H1 (cell line): ENCODE measurements around the gene SLC12A6. TPM values are rescaled to one million over a fixed set of nuclear protein-coding genes. Genes with fewer than 3 reads are reported as not detected.

ENCODE experiments used
- CTCF ChIA-PET: fragments of 300-600 bp; sonication (Branson Sonifier 250); formaldehyde crosslinking; loops from one replicate; lab custom pipeline; 2021; ENCODE audit not compliant: partially characterized antibody; lab: Charles Lee
- POLR2A ChIA-PET: fragments of 300-600 bp; sonication (Branson Sonifier 250); formaldehyde crosslinking; loops from one replicate; lab custom pipeline; 2021; ENCODE audit warnings: inconsistent platforms; ENCODE audit not compliant: partially characterized antibody; lab: Charles Lee
- DNase-seq, 2 experiments: peaks; one replicate each; pipeline versions ENCODE4 v3.0.0 to v3.0.0-alpha.2; 2010 to 2022; ENCODE audit warnings: low spot score in 2 of 2, low read depth in 1 of 2, mixed read lengths in 1 of 2
- FAIRE-seq: peaks from 2 replicates; lab custom pipeline; 2011; peaks lifted over from hg19 to GRCh38; lab: Jason Lieb, UNC
- H2AFZ ChIP-seq: 2 replicates; pipeline ENCODE4 v1.8.1; 2012; ENCODE audit warnings: low read length, inconsistent platforms
- H2AK5ac ChIP-seq: 2 replicates; pipeline ENCODE4 v1.6.1; 2013; ENCODE audit warnings: low read depth, low read length
- H2BK120ac ChIP-seq: replicated peaks from 2 replicates; pipeline ENCODE3; 2013; ENCODE audit warnings: low read depth, low read length, inconsistent platforms
- H2BK12ac ChIP-seq: 2 replicates; pipeline ENCODE4 v1.6.1; 2013; ENCODE audit warnings: low read depth, low read length
- H2BK15ac ChIP-seq: 2 replicates; pipeline ENCODE4 v1.6.1; 2013; ENCODE audit warnings: low read length
- H2BK20ac ChIP-seq: 2 replicates; pipeline ENCODE4 v1.6.1; 2013; ENCODE audit warnings: low read length
- H2BK5ac ChIP-seq: 2 replicates; pipeline ENCODE4 v1.6.1; 2013; ENCODE audit warnings: low read depth, low read length
- H3K14ac ChIP-seq: 2 replicates; pipeline ENCODE4 v1.6.1; 2013; ENCODE audit warnings: inconsistent platforms; ENCODE audit not compliant: insufficient read length
- H3K18ac ChIP-seq: 2 replicates; pipeline ENCODE4 v1.6.1; 2013; ENCODE audit warnings: low read length; ENCODE audit errors: extremely low read depth
- H3K23ac ChIP-seq: 2 replicates; pipeline ENCODE4 v1.6.1; 2013; ENCODE audit warnings: inconsistent platforms; ENCODE audit not compliant: insufficient read length
- H3K23me2 ChIP-seq: 2 replicates; pipeline ENCODE4 v1.6.1; 2013; ENCODE audit warnings: low read depth, low read length
- H3K27ac ChIP-seq: 2 replicates; pipeline ENCODE4 v1.6.1; 2011; ENCODE audit warnings: low read depth, low read length, inconsistent platforms
- H3K27me3 ChIP-seq, 4 experiments: replicated peaks in 1 of 4; 1 replicate in 1 of 4; 2 replicates in 3 of 4; pipeline versions ENCODE4 v1.6.1 to v1.8.1; 2011 to 2013; ENCODE audit warnings: low read length in 3 of 4, mild to moderate bottlenecking in 3 of 4, inconsistent platforms in 2 of 4, mixed read lengths in 2 of 4, moderate library complexity in 1 of 4; ENCODE audit not compliant: control insufficient read depth in 3 of 4, insufficient read depth in 3 of 4; ENCODE audit errors: extremely low read depth in 1 of 4
- H3K36me3 ChIP-seq, 4 experiments: 2 replicates each; pipeline versions ENCODE4 v1.6.1 to v1.8.1; 2011 to 2013; ENCODE audit warnings: mild to moderate bottlenecking in 4 of 4, low read length in 3 of 4, moderate library complexity in 2 of 4, control low read depth in 1 of 4, inconsistent platforms in 1 of 4; ENCODE audit not compliant: insufficient read depth in 4 of 4, control insufficient read depth in 2 of 4
- H3K4ac ChIP-seq: replicated peaks from 2 replicates; pipeline ENCODE3; 2013; ENCODE audit warnings: low read length, low read depth, mixed read lengths, inconsistent platforms; ENCODE audit not compliant: insufficient read length
- H3K4me1 ChIP-seq, 4 experiments: replicated peaks in 1 of 4; 1 replicate in 1 of 4; 2 replicates in 3 of 4; pipeline versions ENCODE4 v1.6.1 to v1.8.1; 2011 to 2013; ENCODE audit warnings: low read length in 3 of 4, inconsistent platforms in 2 of 4, mixed read lengths in 1 of 4; ENCODE audit not compliant: insufficient read depth in 4 of 4, control insufficient read depth in 3 of 4
- H3K4me2 ChIP-seq, 2 experiments: 2 replicates each; pipeline versions ENCODE4 v1.6.1 to v1.8.1; 2011 to 2013; ENCODE audit warnings: low read depth in 2 of 2, low read length in 2 of 2, control low read depth in 1 of 2, inconsistent platforms in 1 of 2, mild to moderate bottlenecking in 1 of 2; ENCODE audit not compliant: insufficient read depth in 1 of 2
- H3K4me3 ChIP-seq, 4 experiments: fragments of 200-600, 300-600 bp in 1 of 4; sonication (generic), shearing (Covaris generic), sonication (Bioruptor Twin) in 1 of 4; 2 replicates each; pipeline versions ENCODE4 v1.5.1 to v1.8.1; 2011 to 2016; ENCODE audit warnings: low read length in 4 of 4, low read depth in 3 of 4, control low read depth in 2 of 4, inconsistent platforms in 2 of 4, mild to moderate bottlenecking in 2 of 4, mixed read lengths in 1 of 4, moderate library complexity in 1 of 4; ENCODE audit not compliant: insufficient read depth in 2 of 4; ENCODE audit errors: extremely low read depth in 1 of 4
- H3K56ac ChIP-seq: replicated peaks from 2 replicates; pipeline ENCODE3; 2013; ENCODE audit warnings: low read depth, mild to moderate bottlenecking, mixed read lengths, low read length, inconsistent platforms; ENCODE audit not compliant: insufficient read length
- H3K79me1 ChIP-seq: 2 replicates; pipeline ENCODE4 v1.6.1; 2013; ENCODE audit warnings: low read depth, low read length, control low read depth
- H3K79me2 ChIP-seq, 2 experiments: 2 replicates each; pipeline versions ENCODE4 v1.6.1 to v1.8.1; 2012 to 2013; ENCODE audit warnings: low read length in 2 of 2, mild to moderate bottlenecking in 2 of 2, inconsistent platforms in 1 of 2; ENCODE audit not compliant: insufficient read depth in 2 of 2, control insufficient read depth in 1 of 2
- H3K9ac ChIP-seq, 4 experiments: replicated peaks in 1 of 4; 1 replicate in 1 of 4; 2 replicates in 3 of 4; pipeline versions ENCODE4 v1.6.1 to v1.8.1; 2011 to 2013; ENCODE audit warnings: low read depth in 3 of 4, low read length in 3 of 4, control low read depth in 2 of 4, mild to moderate bottlenecking in 2 of 4, moderate library complexity in 2 of 4, inconsistent platforms in 1 of 4; ENCODE audit errors: extremely low read depth in 1 of 4
- H3K9me3 ChIP-seq, 2 experiments: 2 replicates each; pipeline versions ENCODE4 v1.6.1 to v1.8.1; 2012 to 2013; ENCODE audit warnings: mild to moderate bottlenecking in 2 of 2, moderate library complexity in 2 of 2, control low read depth in 1 of 2, inconsistent platforms in 1 of 2, low read depth in 1 of 2, low read length in 1 of 2, mixed read lengths in 1 of 2; ENCODE audit not compliant: insufficient read depth in 2 of 2
- H4K20me1 ChIP-seq, 2 experiments: replicated peaks in 1 of 2; 2 replicates each; pipeline versions ENCODE3 to v1.8.1; 2011 to 2013; ENCODE audit warnings: inconsistent platforms in 2 of 2, low read length in 2 of 2, mild to moderate bottlenecking in 1 of 2; ENCODE audit not compliant: insufficient read depth in 2 of 2, control insufficient read depth in 1 of 2
- H4K5ac ChIP-seq: 2 replicates; pipeline ENCODE4 v1.6.1; 2013; ENCODE audit warnings: low read length, low read depth, mixed read lengths, inconsistent platforms; ENCODE audit not compliant: insufficient read length
- H4K8ac ChIP-seq: 2 replicates; pipeline ENCODE4 v1.8.0; 2013; ENCODE audit warnings: mild to moderate bottlenecking, moderate library complexity, low read length, inconsistent platforms; ENCODE audit not compliant: insufficient read depth; ENCODE audit errors: extremely low read depth
- H4K91ac ChIP-seq: replicated peaks from 2 replicates; pipeline ENCODE3; 2013; ENCODE audit warnings: low read length, mixed read lengths, inconsistent platforms; ENCODE audit not compliant: insufficient read length
- CBX5 ChIP-seq: fragments of 300-800, 300-1000 bp; sonication (generic); IDR thresholded peaks from 2 replicates; pipeline ENCODE4 v1.7.1; 2016; ENCODE audit warnings: antibody characterized with exemption, low read length, low read depth
- EZH2 ChIP-seq: fragments of 200-600 bp; sonication (generic); IDR thresholded peaks from 2 replicates; pipeline ENCODE4 v1.7.1; 2012; ENCODE audit warnings: low read depth, mild to moderate bottlenecking, moderate library complexity, low read length, inconsistent platforms; ENCODE audit not compliant: severe bottlenecking
- JUN ChIP-seq: IDR thresholded peaks from 2 replicates; pipeline ENCODE4 v1.6.1; 2011; ENCODE audit warnings: low read depth, mild to moderate bottlenecking, improper control_type of control experiment, low read length
- NANOG ChIP-seq: IDR thresholded peaks from 2 replicates; pipeline ENCODE4 v1.6.1; 2011; ENCODE audit warnings: low read length, low read depth, mild to moderate bottlenecking, inconsistent platforms; ENCODE audit not compliant: insufficient read depth, poor library complexity, severe bottlenecking
- PHF8 ChIP-seq: fragments of 200-600 bp; sonication (generic); conservative IDR thresholded peaks from 2 replicates; pipeline ENCODE4 v1.7.1; 2012; ENCODE audit warnings: low read depth, mild to moderate bottlenecking, inconsistent platforms, low read length, moderate library complexity
- POLR2A ChIP-seq, 2 experiments: IDR thresholded peaks; 1 replicate in 1 of 2; 2 replicates in 1 of 2; pipeline ENCODE4 v1.6.1; 2011; ENCODE audit warnings: low read depth in 2 of 2, low read length in 2 of 2, mild to moderate bottlenecking in 2 of 2; ENCODE audit errors: control extremely low read depth in 1 of 2
- POLR2AphosphoS5 ChIP-seq: IDR thresholded peaks from 2 replicates; pipeline ENCODE4 v1.6.1; 2011; ENCODE audit warnings: low read depth, low read length
- RAD21 ChIP-seq, 2 experiments: IDR thresholded peaks in 1 of 2; conservative IDR thresholded peaks in 1 of 2; 2 replicates each; pipeline ENCODE4 v1.6.1; 2011; ENCODE audit warnings: low read depth in 2 of 2, low read length in 2 of 2, improper control_type of control experiment in 1 of 2, inconsistent platforms in 1 of 2, mild to moderate bottlenecking in 1 of 2, moderate library complexity in 1 of 2
- SP1 ChIP-seq: IDR thresholded peaks from 2 replicates; pipeline ENCODE4 v1.6.1; 2011; ENCODE audit warnings: low read depth, low read length
- SUZ12 ChIP-seq: fragments of 200-600 bp; sonication (generic); IDR thresholded peaks from 2 replicates; pipeline ENCODE4 v1.6.1; 2012; ENCODE audit warnings: mild to moderate bottlenecking, inconsistent platforms, low read length, moderate library complexity, mixed read lengths
- WGBS, 2 experiments: shearing (Covaris generic) in 1 of 2; methylation state at CpG; one replicate each; pipeline versions ENCODE4 v1.1.6 to v1.1.7; 2013 to 2015; ENCODE audit warnings: low lambda C conversion rate in 2 of 2, mixed read lengths in 2 of 2, inconsistent platforms in 1 of 2, low coverage in 1 of 2, missing lambda C conversion rate in 1 of 2; ENCODE audit not compliant: insufficient replicate concordance in 2 of 2, insufficient coverage in 1 of 2, insufficient read length in 1 of 2; ENCODE audit errors: extremely low coverage in 1 of 2, missing lambda C conversion rate in 1 of 2; 5-methylcytosine and 5-hydroxymethylcytosine counted together
- polyA plus RNA-seq, 7 experiments: library from polyadenylated mRNA; depleted of rRNA in 3 of 7; stranded (reverse) in 5 of 7; unstranded in 2 of 7; fragments of >200 nt in 5 of 7; fragments of 200-250 nt in 2 of 7; gene quantifications; 1 replicate in 5 of 7; 2 replicates in 1 of 7; 4 replicates in 1 of 7; pipeline versions ENCODE4 v1.2.1 to v1.2.3, GENCODE V29; 2011 to 2013; ENCODE audit warnings: missing spikeins in 2 of 7, mixed read lengths in 2 of 7
- total RNA-seq: library from RNA; stranded (reverse); fragmentation: NEBNext Ultra II Directional; extraction: Animal tissue kit (Norgen Biotek cat#: 25700); gene quantifications from 2 replicates; pipeline ENCODE4 v1.2.1, GENCODE V29; 2021
- TF ChIP-seq, protein P1 (sequence below), 3 experiments: IDR thresholded peaks; 1 replicate in 2 of 3; 2 replicates in 1 of 3; pipeline versions ENCODE4 v1.5.1 to v1.6.1; 2011; ENCODE audit warnings: low read length in 3 of 3, mild to moderate bottlenecking in 3 of 3, inconsistent platforms in 2 of 3, low read depth in 1 of 3, moderate library complexity in 1 of 3; ENCODE audit not compliant: insufficient read depth in 1 of 3; ENCODE audit errors: control extremely low read depth in 1 of 3

The SLC12A6 gene
- total and polyA plus RNA-seq, 2 of the 8 experiments (the other 6 are each of a cell fraction or from before 2014, with no cell fraction given): 9.2 to 11.1 TPM

- no peak overlapping the region for H2BK15ac ChIP-seq
- no peak overlapping the region for H2AK5ac ChIP-seq
- no peaks in the 10 kb centered on the region for H3K9me3 ChIP-seq
- H2BK12ac ChIP-seq: no peak overlapping the region
- WGBS, 2 experiments: 89% methylated on average over 3 of the region's 3 CpGs; no CpG with 5 or more reads in 1 of the 2 experiments
- no peak overlapping the region for H3K27ac ChIP-seq
- H3K4me2 ChIP-seq: no peak overlapping the region
- H3K79me2 ChIP-seq: peaks cover 0 to 3% of the 10 kb centered on the region in 2 experiments; a peak in 1 of 4 replicates
- FAIRE-seq (no peak), DNase-seq (no peak)
- H2BK20ac ChIP-seq: no peak overlapping the region
- H3K79me1 ChIP-seq: 0 out of 2 replicates have a peak, but pooled peaks cover 2% of the 10 kb centered on the region
- H3K14ac ChIP-seq: no peak overlapping the region
- no peak overlapping the region for H3K4me3 ChIP-seq
- no peak overlapping the region for H3K23ac ChIP-seq
- H4K8ac ChIP-seq: no peak overlapping the region
- no peaks in the 10 kb centered on the region for H3K4me1 ChIP-seq
- CTCF ChIA-PET: interaction anchor here (0.6 to 3.3 kb wide), 7 partner anchors 11 to 231 kb away, joined by 3 to 34 read pairs (median 4); partner anchors contain the start of genes NOP10 and NUTM1
- H3K9ac ChIP-seq: no peak overlapping the region
- H2BK120ac ChIP-seq: no peak overlapping the region
- H3K56ac ChIP-seq: no peak overlapping the region
- peaks cover 3 to 4% of the 10 kb centered on the region in 2 experiments for H4K20me1 ChIP-seq
- no peak overlapping the region for H4K91ac ChIP-seq
- no peak overlapping the region for H2BK5ac ChIP-seq
- no peak overlapping the region for H4K5ac ChIP-seq
- no peaks in the 10 kb centered on the region for H3K27me3 ChIP-seq
- H2AFZ ChIP-seq: no peak overlapping the region
- no peak overlapping the region for H3K4ac ChIP-seq
- peaks cover 7 to 49% (median 36%) of the 10 kb centered on the region in 4 experiments for H3K36me3 ChIP-seq
- POLR2A ChIA-PET: interaction anchor here (0.7 to 1.6 kb wide), 3 partner anchors 10 to 21 kb away, joined by 3 to 4 read pairs (median 4); partner anchors contain the start of genes NOP10 and SLC12A6
- H3K18ac ChIP-seq: no peak overlapping the region
- no peaks in the 10 kb centered on the region for H3K23me2 ChIP-seq
- no peak for TF ChIP-seq POLR2AphosphoS5
- TF ChIP-seq SP1: no peak
- no peak for TF ChIP-seq JUN
- TF ChIP-seq SUZ12: no peak
- TF ChIP-seq RAD21 (IDR thresholded peaks at IDR 0.05 in 1 of 2, conservative IDR thresholded peaks at IDR 0.05 in 1 of 2; ENCODE audit: low read depth in 2 of 2, low read length in 2 of 2): no peak
- TF ChIP-seq POLR2A (IDR thresholded peaks at IDR 0.05; ENCODE audit: control extremely low read depth in 1 of 2, low read depth in 2 of 2, low read length in 2 of 2): no peak
- TF ChIP-seq NANOG: no peak
- TF ChIP-seq, protein P1, sequence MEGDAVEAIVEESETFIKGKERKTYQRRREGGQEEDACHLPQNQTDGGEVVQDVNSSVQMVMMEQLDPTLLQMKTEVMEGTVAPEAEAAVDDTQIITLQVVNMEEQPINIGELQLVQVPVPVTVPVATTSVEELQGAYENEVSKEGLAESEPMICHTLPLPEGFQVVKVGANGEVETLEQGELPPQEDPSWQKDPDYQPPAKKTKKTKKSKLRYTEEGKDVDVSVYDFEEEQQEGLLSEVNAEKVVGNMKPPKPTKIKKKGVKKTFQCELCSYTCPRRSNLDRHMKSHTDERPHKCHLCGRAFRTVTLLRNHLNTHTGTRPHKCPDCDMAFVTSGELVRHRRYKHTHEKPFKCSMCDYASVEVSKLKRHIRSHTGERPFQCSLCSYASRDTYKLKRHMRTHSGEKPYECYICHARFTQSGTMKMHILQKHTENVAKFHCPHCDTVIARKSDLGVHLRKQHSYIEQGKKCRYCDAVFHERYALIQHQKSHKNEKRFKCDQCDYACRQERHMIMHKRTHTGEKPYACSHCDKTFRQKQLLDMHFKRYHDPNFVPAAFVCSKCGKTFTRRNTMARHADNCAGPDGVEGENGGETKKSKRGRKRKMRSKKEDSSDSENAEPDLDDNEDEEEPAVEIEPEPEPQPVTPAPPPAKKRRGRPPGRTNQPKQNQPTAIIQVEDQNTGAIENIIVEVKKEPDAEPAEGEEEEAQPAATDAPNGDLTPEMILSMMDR (IDR thresholded peaks at IDR 0.05; ENCODE audit: control extremely low read depth in 1 of 3, insufficient read depth in 1 of 3, low read depth in 1 of 3, low read length in 3 of 3): no peak
- no peak for TF ChIP-seq EZH2
- no peak for TF ChIP-seq CBX5
- no peak for TF ChIP-seq PHF8
These were observed 21.8 kb upstream of the SLC12A6 start for GRCh38 chr15:34359416-34359815.
